RKO (cell line): Measurements from ENCODE around the gene GTPBP6.
"Not testable (repeated sequence)": the region's sequence is repeated elsewhere in the genome, so short reads cannot be mapped to it uniquely, and the experiment has no call there.

ENCODE experiments used
- DNase-seq: peaks from one replicate; pipeline ENCODE4 v3.0.0-alpha.2; 2016; ENCODE audit warnings: low spot score

Gene GTPBP6

DNA sequence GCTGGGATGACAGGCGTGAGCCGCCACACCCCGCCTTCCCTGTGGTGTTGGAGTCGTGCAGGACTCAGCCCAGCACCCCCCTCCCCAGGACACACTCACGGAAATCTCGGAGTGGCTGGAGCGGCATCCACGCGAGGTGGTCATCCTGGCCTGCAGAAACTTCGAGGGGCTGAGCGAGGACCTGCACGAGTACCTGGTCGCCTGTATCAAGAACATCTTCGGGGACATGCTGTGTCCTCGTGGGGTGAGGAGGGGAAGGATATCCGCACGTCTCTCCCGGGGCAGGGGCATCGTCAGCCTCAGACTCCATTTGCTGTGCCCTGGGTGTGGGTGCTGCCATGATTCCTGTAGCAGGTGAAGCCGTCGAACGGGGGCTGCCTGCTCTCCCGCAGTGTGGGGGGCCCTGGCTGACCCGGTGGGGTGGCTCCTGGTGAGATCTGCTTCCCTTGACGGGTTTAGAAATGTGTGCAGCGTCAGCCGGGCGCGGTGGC, 27.1 kb downstream of the GTPBP6 start:
- no peak for DNase-seq

GRCh38 chrX:290476-291166, 28.0 kb downstream of the GTPBP6 start:
- no peak for DNase-seq

- DNase-seq, result no peak
Observed at GRCh38 chrX:288561-288991, 30.0 kb downstream of the GTPBP6 start.

GRCh38 chrX:287670-288069, 30.9 kb downstream of the GTPBP6 start:
- DNase-seq, result no peak

- no peak for DNase-seq
Observed at GRCh38 chrX:285076-285677, 33.4 kb downstream of the GTPBP6 start.

DNA sequence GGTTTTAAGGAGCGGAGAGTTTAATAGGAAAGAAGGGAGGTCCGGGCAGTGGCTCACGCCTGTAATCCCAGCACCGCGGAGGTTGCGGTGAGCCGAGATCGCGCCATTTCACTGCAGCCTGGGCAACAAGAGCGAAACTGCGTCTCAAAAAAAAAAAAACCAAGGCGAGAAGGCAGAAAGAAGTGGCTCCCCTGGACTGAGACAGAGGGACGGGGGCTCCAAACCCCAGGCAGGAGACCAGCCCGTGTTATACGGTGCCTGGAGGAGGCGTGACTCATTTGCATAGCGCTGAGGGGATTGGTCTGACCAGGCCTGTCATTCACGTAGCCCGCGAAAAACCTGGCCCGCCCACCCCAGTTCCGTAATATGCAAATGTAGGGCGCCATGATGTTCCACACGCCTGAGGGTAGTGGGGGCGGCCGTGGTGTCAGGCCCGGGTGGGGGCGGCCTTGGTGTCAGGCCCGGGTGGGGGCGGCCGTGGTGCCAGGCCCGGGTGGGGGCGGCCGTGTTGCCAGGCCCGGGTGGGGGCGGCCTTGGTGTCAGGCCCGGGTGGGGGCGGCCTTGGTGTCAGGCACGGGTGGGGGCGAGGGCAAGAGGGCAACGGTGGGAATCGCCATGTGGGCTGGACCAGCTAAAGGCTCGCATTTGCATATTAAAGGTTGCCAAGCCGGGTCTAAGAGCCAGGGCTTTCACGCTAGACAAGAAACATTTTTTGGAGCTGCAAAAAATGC, 35.3 kb downstream of the GTPBP6 start:
- no peak for DNase-seq

GRCh38 chrX:282000-282681, 36.5 kb downstream of the GTPBP6 start:
- not testable (repeated sequence) for DNase-seq

GRCh38 chrX:281166-281999, 37.2 kb downstream of the GTPBP6 start, which contains the start of gene PLCXD1:
PLCXD1 (plus strand) TSS chrX:281381; CDS start chrX:284188, 2,807 bp downstream.
- DNase-seq, result no peak

- not testable (repeated sequence) for DNase-seq
Observed at GRCh38 chrX:280722-281121, 37.9 kb downstream of the GTPBP6 start.

GRCh38 chrX:279757-280604, 38.6 kb downstream of the GTPBP6 start:
- DNase-seq, result not testable (repeated sequence)

- DNase-seq, result peak; percentile 91
Observed at GRCh38 chrX:276581-277201, 41.9 kb downstream of the GTPBP6 start.

- peak; percentile 80 for DNase-seq
Observed at GRCh38 chrX:275967-276580, 42.5 kb downstream of the GTPBP6 start.

GRCh38 chrX:275476-275966, 43.1 kb downstream of the GTPBP6 start:
- DNase-seq, result no peak

- DNase-seq, result no peak
Observed at GRCh38 chrX:274904-275475, 43.6 kb downstream of the GTPBP6 start.

DNA sequence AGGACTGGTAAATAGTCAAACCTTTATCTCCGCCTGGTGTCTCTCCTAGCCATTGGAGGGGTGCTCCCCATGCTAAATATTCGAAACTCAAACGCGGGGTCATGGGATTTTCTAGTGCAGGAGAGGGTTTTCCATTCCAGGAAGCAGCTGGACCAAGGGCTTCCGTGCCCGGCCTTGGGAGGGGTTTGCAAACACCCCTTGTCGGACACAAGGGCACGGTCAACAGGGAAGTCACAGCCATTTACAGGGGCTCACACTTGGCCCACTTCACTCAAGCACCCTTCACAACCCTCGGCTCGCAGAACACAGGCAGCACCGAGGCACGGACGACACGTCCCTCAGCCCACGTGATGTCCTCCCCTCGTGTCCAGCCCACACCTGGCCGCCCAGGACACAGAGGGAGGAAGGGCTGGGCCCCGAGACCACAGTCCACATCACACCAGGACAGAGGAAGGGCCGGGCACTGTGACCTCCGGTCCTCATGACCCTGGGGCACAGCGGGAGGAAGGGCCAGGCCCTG, 47.7 kb downstream of the GTPBP6 start:
- no peak for DNase-seq

DNA sequence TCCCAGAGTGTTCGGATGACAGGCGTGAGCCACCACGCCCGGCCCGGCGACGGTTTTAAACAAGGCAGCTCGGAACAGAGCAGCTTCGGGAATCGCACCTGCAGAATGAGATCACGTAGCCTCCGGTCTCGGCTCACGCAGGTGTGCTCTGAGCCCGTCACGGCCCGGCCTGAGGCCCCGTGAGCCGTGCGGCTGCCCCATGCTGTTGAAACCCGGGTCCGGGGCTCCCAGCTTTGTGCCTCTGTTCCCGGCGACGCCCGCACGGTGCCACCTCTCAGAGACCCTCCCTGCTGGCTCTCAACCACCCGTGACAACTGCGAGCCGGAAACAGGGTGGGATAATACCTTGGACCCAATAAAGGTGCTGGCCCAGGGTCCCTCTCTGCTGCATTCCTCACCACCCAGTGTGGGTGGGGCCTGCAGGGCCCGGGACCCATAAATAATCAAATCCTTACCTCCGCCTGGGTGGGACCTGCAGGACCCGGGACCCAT, 50.8 kb downstream of the GTPBP6 start:
- no peak for DNase-seq

GRCh38 chrX:265502-265901, 53.1 kb downstream of the GTPBP6 start:
- DNase-seq, result no peak

DNA sequence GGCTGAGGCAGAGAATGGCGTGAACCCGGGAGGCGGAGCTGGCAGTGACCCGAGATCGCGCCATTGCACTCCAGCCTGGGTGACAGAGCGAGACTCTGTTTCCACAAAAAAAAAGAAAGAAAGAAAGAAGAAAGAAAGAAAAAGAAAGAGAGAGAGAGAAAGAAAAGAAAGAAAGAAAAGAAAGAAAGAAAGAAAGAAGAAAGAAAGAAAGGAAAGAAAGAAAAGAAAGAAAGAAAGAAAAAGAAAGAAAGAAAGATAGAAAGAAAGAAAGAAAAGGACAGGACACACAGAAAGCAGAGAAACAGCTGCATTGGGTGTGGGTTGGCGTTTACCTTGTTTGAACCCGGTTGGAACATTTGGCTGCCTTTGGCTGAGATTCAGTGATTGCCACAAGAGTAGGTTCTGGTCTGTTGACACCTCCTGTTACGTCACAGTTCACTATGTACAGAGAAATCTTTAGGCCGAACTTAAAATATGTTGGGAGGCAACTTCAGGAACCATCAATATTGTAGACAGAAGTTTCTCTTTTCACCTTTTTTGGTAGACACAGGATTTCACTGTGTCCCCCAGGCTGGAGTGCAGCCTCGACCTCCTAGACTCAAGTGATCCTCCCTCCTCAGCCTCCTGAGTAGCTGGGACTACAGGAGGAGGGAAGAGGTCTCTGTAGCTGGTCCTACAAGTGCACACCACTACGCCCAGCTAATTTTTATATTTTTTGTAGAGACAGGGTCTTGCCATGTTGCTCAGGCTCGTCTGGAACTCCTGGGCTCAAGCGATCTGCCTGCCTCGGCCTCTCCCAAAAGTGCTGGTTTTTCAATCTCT, 53.8 kb downstream of the GTPBP6 start:
- no peak for DNase-seq
